K562 (cell line): Measurements from ENCODE around the gene CDKN1C. TPM values are rescaled to one million over a fixed set of nuclear protein-coding genes. Genes with fewer than 3 reads are reported as not detected.
A peak's percentile ranks its signal among the peaks of the same experiment; 100 is the strongest.

Experiments used
- CEBPG ChIP-seq, 3 experiments: fragments of 200-800 bp in 1 of 3; sonication (Bioruptor generic) in 1 of 3; sonication (generic) in 1 of 3; formaldehyde crosslinking in 1 of 3; IDR thresholded peaks in 2 of 3; conservative IDR thresholded peaks in 1 of 3; 2 replicates each; pipeline versions ENCODE4 v1.6.1 to v1.8.0; 2016 to 2022; ENCODE audit warnings: missing compliant biosample characterization in 2 of 3, missing genetic modification characterization in 2 of 3, mild to moderate bottlenecking in 1 of 3, missing genetic modification reagents in 1 of 3
- HNRNPUL1 ChIP-seq: fragments of 200-400 bp; formaldehyde crosslinking; IDR thresholded peaks from 2 replicates; pipeline ENCODE4 v1.6.1; 2017; ENCODE audit warnings: low read length
- MEF2D ChIP-seq: conservative IDR thresholded peaks from 2 replicates; pipeline ENCODE4 v1.6.1; 2016; ENCODE audit warnings: low read depth, missing genetic modification characterization, missing compliant biosample characterization
- NBN ChIP-seq: fragments of 450-650 bp; IDR thresholded peaks from 2 replicates; pipeline ENCODE4 v1.6.1; 2016; ENCODE audit warnings: low read depth, mild to moderate bottlenecking
- PCBP2 ChIP-seq: fragments of 200-400 bp; formaldehyde crosslinking; IDR thresholded peaks from 2 replicates; pipeline ENCODE4 v1.6.1; 2018; ENCODE audit warnings: low read length, low read depth, mild to moderate bottlenecking, moderate library complexity; ENCODE audit not compliant: poor library complexity, severe bottlenecking
- POLR3G ChIP-seq: IDR thresholded peaks from 2 replicates; pipeline ENCODE4 v1.6.1; 2011; ENCODE audit not compliant: insufficient read length, insufficient replicate concordance; ENCODE audit errors: extremely low read depth
- RFX7 ChIP-seq: fragments of 250-450 bp; sonication (Bioruptor Pico); IDR thresholded peaks from 2 replicates; pipeline ENCODE4 v1.5.1; 2021; ENCODE audit warnings: mild to moderate bottlenecking
- SIRT6 ChIP-seq: IDR thresholded peaks from one replicate; pipeline ENCODE4 v1.6.1; 2012; ENCODE audit warnings: low read depth, mild to moderate bottlenecking, control low read depth, inconsistent platforms, low read length, moderate library complexity
- SRSF9 ChIP-seq: fragments of 200-400 bp; formaldehyde crosslinking; IDR thresholded peaks from 2 replicates; pipeline ENCODE4 v1.6.1; 2017; ENCODE audit warnings: low read depth, low read length, borderline replicate concordance
- TOE1 ChIP-seq, 2 experiments: fragments of 450-650 bp in 1 of 2; sonication (generic) in 1 of 2; formaldehyde crosslinking in 1 of 2; IDR thresholded peaks; 2 replicates each; pipeline versions ENCODE4 v1.7.1 to v1.8.0; 2016 to 2022; ENCODE audit warnings: borderline replicate concordance in 2 of 2, mild to moderate bottlenecking in 2 of 2, antibody characterized with exemption in 1 of 2, inconsistent platforms in 1 of 2, low read depth in 1 of 2, missing genetic modification reagents in 1 of 2, moderate library complexity in 1 of 2
- XRCC5 ChIP-seq: fragments of 200-400 bp; formaldehyde crosslinking; IDR thresholded peaks from 2 replicates; pipeline ENCODE4 v1.6.1; 2017; ENCODE audit warnings: low read depth, mild to moderate bottlenecking, low read length
- ZFP36 ChIP-seq: fragments of 150-350 bp; IDR thresholded peaks from 2 replicates; pipeline ENCODE4 v1.6.1; 2018; ENCODE audit warnings: low read length, low read depth; ENCODE audit not compliant: partially characterized antibody
- ZNF175 ChIP-seq: fragments of 200-800 bp; sonication (Bioruptor generic); IDR thresholded peaks from 2 replicates; pipeline ENCODE4 v1.6.1; 2016; ENCODE audit warnings: low read depth, mild to moderate bottlenecking, missing genetic modification characterization, missing compliant biosample characterization
- ZNF584 ChIP-seq: fragments of 200-800 bp; sonication (Bioruptor generic); IDR thresholded peaks from 2 replicates; pipeline ENCODE4 v1.6.1; 2016; ENCODE audit warnings: low read depth, mild to moderate bottlenecking, missing genetic modification characterization, missing compliant biosample characterization
- polyA plus RNA-seq, 8 experiments: library from polyadenylated mRNA; depleted of rRNA in 4 of 8; stranded (reverse) in 5 of 8; unstranded in 3 of 8; fragments of >200 nt; fragmentation: Nextera tagmentation in 2 of 8; fragmentation: Illumina TruSeq in 1 of 8; extraction: Ambion mirVana in 2 of 8; extraction: Trizol in 1 of 8; gene quantifications; 2 replicates each; pipeline versions ENCODE4 v1.2.1 to v1.2.3, GENCODE V29; 2011 to 2014; ENCODE audit warnings: inconsistent platforms in 1 of 8, missing spikeins in 1 of 8
- total RNA-seq, 7 experiments: library from RNA; depleted of rRNA in 6 of 7; stranded (reverse); fragments of >200 nt in 6 of 7; fragmentation: Illumina TruSeq in 2 of 7; extraction: Trizol in 2 of 7; gene quantifications; 2 replicates each; pipeline versions ENCODE4 v1.2.1 to v1.2.3, GENCODE V29; 2011 to 2021; ENCODE audit warnings: low replicate concordance in 1 of 7
- TF ChIP-seq, protein P1 (sequence below): fragments of 250-450 bp; sonication (Bioruptor Pico); IDR thresholded peaks from 2 replicates; pipeline ENCODE4 v1.4.0; 2020
- TF ChIP-seq, protein P2 (sequence below): sonication (generic); formaldehyde crosslinking; IDR thresholded peaks from 2 replicates; pipeline ENCODE4 v1.8.0; 2022; ENCODE audit warnings: missing genetic modification reagents, mild to moderate bottlenecking, borderline replicate concordance

The CDKN1C gene
- total and polyA plus RNA-seq, 9 of the 15 experiments (the other 6 are each of a cell fraction or from before 2014, with no cell fraction given) = 2.8 to 21.1 (median 9.3) TPM

DNA sequence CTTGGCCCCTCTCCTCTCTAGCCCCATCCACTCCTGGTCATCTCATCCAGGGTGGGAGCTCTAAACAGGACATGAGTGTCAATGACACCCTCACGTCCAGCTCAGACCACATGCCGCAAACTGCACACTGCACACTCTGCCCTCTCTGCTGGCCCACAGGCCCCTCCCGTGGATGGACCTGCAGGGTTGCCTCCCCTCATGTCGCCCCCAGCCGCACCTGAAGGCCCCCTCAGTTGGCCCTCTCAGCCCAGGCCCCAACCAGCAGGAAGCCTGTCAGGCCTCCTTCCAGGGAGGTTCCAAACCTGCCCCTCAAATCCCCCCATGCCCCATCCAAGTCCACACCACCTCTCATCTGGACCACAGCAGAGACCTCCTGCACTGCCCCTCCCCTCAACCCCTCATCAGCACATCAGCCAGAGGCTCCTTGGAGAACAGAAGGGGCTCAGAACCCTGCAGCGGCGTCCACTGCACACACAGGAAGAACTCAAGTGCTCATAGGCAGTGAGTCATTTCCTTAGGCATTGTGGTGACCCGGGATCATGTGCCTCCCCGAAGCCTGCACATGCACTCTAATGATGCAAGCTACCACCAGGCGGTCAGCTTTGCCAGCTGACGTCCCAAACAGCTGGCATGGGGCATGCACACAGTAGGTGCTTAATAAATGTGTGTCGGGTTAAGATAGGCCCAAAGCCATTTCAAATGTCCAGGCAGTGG, 12.9 kb upstream of the CDKN1C start (continued):
- TF ChIP-seq SIRT6 = no peak
- peak; percentile 80 for TF ChIP-seq ZNF175
- TF ChIP-seq XRCC5 = no peak
- peak; percentile 66; the same call in 1 of the 2 replicates for TF ChIP-seq TOE1 (IDR thresholded peaks at IDR 0.05; ENCODE audit: borderline replicate concordance)
- TF ChIP-seq TOE1 (CRISPR knock-in tag; IDR thresholded peaks at IDR 0.05; ENCODE audit: borderline replicate concordance, low read depth) = no peak
- no peak for TF ChIP-seq PCBP2
- TF ChIP-seq MEF2D (tag) = no peak
- peak; percentile 89 for TF ChIP-seq CEBPG (CRISPR knock-in tag; IDR thresholded peaks at IDR 0.05)
- TF ChIP-seq CEBPG (tag; conservative IDR thresholded peaks at IDR 0.05 in 1 of 2, IDR thresholded peaks at IDR 0.05 in 1 of 2) = peak; percentile 47 to 78
- TF ChIP-seq HNRNPUL1 = no peak
- peak; percentile 46 for TF ChIP-seq ZFP36
- no peak for TF ChIP-seq SRSF9
- TF ChIP-seq, protein P1, sequence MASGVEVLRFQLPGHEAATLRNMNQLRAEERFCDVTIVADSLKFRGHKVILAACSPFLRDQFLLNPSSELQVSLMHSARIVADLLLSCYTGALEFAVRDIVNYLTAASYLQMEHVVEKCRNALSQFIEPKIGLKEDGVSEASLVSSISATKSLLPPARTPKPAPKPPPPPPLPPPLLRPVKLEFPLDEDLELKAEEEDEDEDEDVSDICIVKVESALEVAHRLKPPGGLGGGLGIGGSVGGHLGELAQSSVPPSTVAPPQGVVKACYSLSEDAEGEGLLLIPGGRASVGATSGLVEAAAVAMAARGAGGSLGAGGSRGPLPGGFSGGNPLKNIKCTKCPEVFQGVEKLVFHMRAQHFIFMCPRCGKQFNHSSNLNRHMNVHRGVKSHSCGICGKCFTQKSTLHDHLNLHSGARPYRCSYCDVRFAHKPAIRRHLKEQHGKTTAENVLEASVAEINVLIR (CRISPR knock-in tag) = peak; percentile 38; the same call in 1 of the 2 replicates
- no peak for TF ChIP-seq RFX7
- TF ChIP-seq POLR3G = no peak
- TF ChIP-seq NBN = no peak
- TF ChIP-seq, protein P2, sequence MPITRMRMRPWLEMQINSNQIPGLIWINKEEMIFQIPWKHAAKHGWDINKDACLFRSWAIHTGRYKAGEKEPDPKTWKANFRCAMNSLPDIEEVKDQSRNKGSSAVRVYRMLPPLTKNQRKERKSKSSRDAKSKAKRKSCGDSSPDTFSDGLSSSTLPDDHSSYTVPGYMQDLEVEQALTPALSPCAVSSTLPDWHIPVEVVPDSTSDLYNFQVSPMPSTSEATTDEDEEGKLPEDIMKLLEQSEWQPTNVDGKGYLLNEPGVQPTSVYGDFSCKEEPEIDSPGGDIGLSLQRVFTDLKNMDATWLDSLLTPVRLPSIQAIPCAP (CRISPR knock-in tag) = peak; percentile 37; the same call in 1 of the 2 replicates
- TF ChIP-seq ZNF584 (CRISPR knock-in tag) = peak; percentile 82; the same call in 1 of the 2 replicates
